A549 (cell line): ENCODE measurements around the gene ACTG1.

Experiments
- CBX8 ChIP-seq: fragments of 200-600 bp; sonication (generic); IDR thresholded peaks from 2 replicates; pipeline ENCODE4 v1.6.1; 2016
- CTCF ChIP-seq: fragments of >200 bp; sonication (Bioruptor Twin); formaldehyde crosslinking; IDR thresholded peaks from 3 replicates; pipeline ENCODE4 v1.5.1; 2016
- EHMT2 ChIP-seq: fragments of 200-600 bp; sonication (generic); IDR thresholded peaks from 2 replicates; pipeline ENCODE4 v1.6.1; 2016; ENCODE audit warnings: antibody characterized with exemption, low read depth, mild to moderate bottlenecking, moderate library complexity
- GATA3 ChIP-seq: IDR thresholded peaks from 2 replicates; pipeline ENCODE4 v1.6.1; 2012; ENCODE audit warnings: borderline replicate concordance
- HMGXB4 ChIP-seq: fragments of 250-450 bp; sonication (Bioruptor Pico); IDR thresholded peaks from 2 replicates; pipeline ENCODE4 v1.5.0; 2021; ENCODE audit warnings: mild to moderate bottlenecking, moderate library complexity, borderline replicate concordance
- NPAS2 ChIP-seq: fragments of 250-450 bp; sonication (Bioruptor Pico); IDR thresholded peaks from 2 replicates; pipeline ENCODE4 v1.8.0; 2022; ENCODE audit warnings: mild to moderate bottlenecking, moderate library complexity, borderline replicate concordance
- RAD21 ChIP-seq, 2 experiments: fragments of >200 bp in 1 of 2; sonication (Bioruptor Twin) in 1 of 2; formaldehyde crosslinking in 1 of 2; IDR thresholded peaks in 1 of 2; conservative IDR thresholded peaks in 1 of 2; 2 replicates in 1 of 2; 3 replicates in 1 of 2; pipeline ENCODE4 v1.6.1; 2012 to 2018; ENCODE audit warnings: inconsistent platforms in 1 of 2
- ZFP36 ChIP-seq: fragments of 450-650 bp; IDR thresholded peaks from 2 replicates; pipeline ENCODE4 v1.6.1; 2014; ENCODE audit warnings: borderline replicate concordance; ENCODE audit not compliant: partially characterized antibody

- TF ChIP-seq RAD21 (conservative IDR thresholded peaks at IDR 0.05 in 1 of 2, IDR thresholded peaks at IDR 0.05 in 1 of 2) (no peak), NPAS2 (CRISPR knock-in tag) (no peak), HMGXB4 (CRISPR knock-in tag) (no peak), CTCF (no peak), EHMT2 (no peak), GATA3 (no peak), CBX8 (no peak), ZFP36 (no peak)
Measured at GRCh38 chr17:81541123-81541522, 28.5 kb upstream of the ACTG1 start.
